Neutrophil (primary cell): Measurements from ENCODE around the gene PLEKHG3.

ENCODE experiments used
- H3K27ac ChIP-seq: fragments of 200-600 bp; sonication (generic); 2 replicates; pipeline ENCODE4 v1.5.1; 2016; ENCODE audit warnings: mild to moderate bottlenecking, moderate library complexity
- H3K27me3 ChIP-seq: fragments of 200-600 bp; sonication (generic); 2 replicates; pipeline ENCODE4 v1.6.0; 2016; ENCODE audit warnings: mild to moderate bottlenecking
- H3K36me3 ChIP-seq: fragments of 200-600 bp; sonication (generic); 2 replicates; pipeline ENCODE4 v1.5.1; 2017
- H3K4me1 ChIP-seq, 2 experiments: fragments of 200-600 bp in 1 of 2; sonication (generic) in 1 of 2; 1 replicate in 1 of 2; 2 replicates in 1 of 2; pipeline versions ENCODE4 v1.5.1 to v1.6.1; 2013 to 2016; ENCODE audit warnings: low read depth in 1 of 2, low read length in 1 of 2, mild to moderate bottlenecking in 1 of 2, moderate library complexity in 1 of 2; ENCODE audit not compliant: control insufficient read depth in 1 of 2, insufficient read depth in 1 of 2
- H3K4me3 ChIP-seq, 2 experiments: fragments of 200-600 bp in 1 of 2; sonication (generic) in 1 of 2; 1 replicate in 1 of 2; 2 replicates in 1 of 2; pipeline ENCODE4 v1.5.1; 2013 to 2016; ENCODE audit warnings: low read depth in 1 of 2, low read length in 1 of 2, mild to moderate bottlenecking in 1 of 2, moderate library complexity in 1 of 2
- H3K9me3 ChIP-seq: fragments of 200-600 bp; sonication (generic); 2 replicates; pipeline ENCODE4 v1.5.1; 2016
- TF ChIP-seq, protein P1 (sequence below): fragments of 200-600 bp; sonication (generic); IDR thresholded peaks from 2 replicates; pipeline ENCODE4 v1.5.1; 2016; ENCODE audit warnings: antibody characterized with exemption

Gene PLEKHG3

DNA sequence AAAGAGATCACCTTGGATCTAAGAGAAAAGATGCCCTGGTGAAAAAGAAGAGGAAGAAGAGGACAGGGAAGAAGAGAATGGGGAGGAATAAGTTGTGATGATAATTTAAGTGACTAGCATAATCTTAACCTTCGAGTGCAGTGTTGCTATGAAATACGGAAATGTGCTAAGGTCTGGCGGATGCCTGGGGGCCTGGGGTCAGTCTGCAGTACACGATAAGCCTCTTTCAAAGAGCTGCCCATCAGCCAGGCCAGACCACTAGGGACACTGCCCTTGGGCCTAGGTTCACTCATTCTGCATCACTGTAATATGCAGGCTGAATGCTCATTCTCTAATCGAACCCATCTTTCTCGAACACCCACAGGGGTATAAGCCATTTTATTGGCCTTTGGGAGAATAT is 83.4 kb downstream of the PLEKHG3 start:
- H3K4me3 ChIP-seq = no peak overlapping the region
- no peak overlapping the region for H3K27ac ChIP-seq
- TF ChIP-seq, protein P1, sequence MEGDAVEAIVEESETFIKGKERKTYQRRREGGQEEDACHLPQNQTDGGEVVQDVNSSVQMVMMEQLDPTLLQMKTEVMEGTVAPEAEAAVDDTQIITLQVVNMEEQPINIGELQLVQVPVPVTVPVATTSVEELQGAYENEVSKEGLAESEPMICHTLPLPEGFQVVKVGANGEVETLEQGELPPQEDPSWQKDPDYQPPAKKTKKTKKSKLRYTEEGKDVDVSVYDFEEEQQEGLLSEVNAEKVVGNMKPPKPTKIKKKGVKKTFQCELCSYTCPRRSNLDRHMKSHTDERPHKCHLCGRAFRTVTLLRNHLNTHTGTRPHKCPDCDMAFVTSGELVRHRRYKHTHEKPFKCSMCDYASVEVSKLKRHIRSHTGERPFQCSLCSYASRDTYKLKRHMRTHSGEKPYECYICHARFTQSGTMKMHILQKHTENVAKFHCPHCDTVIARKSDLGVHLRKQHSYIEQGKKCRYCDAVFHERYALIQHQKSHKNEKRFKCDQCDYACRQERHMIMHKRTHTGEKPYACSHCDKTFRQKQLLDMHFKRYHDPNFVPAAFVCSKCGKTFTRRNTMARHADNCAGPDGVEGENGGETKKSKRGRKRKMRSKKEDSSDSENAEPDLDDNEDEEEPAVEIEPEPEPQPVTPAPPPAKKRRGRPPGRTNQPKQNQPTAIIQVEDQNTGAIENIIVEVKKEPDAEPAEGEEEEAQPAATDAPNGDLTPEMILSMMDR = no peak
- H3K9me3 ChIP-seq = no peaks in the 10 kb centered on the region
- no peaks in the 10 kb centered on the region for H3K27me3 ChIP-seq
- H3K4me1 ChIP-seq = no peaks in the 10 kb centered on the region
- H3K36me3 ChIP-seq = no peaks in the 10 kb centered on the region

DNA sequence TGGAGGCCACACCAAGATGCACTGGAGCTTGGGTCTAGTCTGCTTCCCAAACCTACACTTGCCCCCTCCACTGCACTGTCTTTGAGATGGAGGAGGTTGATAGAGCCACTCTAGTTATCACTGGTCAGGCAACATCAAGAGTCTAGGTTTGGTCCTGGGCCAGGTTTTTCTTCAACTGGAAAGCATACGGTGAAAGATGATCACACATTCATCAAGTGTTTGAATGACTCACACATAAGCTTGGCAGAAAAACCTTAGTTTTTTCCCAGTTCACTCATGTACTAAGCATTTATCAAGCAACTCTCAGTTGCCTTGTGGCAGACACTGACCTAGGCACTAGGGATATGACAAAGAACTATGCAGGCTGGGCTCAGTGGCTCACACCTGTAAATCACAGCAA is 84.5 kb downstream of the PLEKHG3 start:
- Histone ChIP-seq H3K9me3 (no peaks in the 10 kb centered on the region), H3K4me3 (no peak overlapping the region), H3K4me1 (no peaks in the 10 kb centered on the region), H3K27ac (no peak overlapping the region), H3K36me3 (no peaks in the 10 kb centered on the region), H3K27me3 (no peaks in the 10 kb centered on the region)
- TF ChIP-seq, protein P1 = no peak

DNA sequence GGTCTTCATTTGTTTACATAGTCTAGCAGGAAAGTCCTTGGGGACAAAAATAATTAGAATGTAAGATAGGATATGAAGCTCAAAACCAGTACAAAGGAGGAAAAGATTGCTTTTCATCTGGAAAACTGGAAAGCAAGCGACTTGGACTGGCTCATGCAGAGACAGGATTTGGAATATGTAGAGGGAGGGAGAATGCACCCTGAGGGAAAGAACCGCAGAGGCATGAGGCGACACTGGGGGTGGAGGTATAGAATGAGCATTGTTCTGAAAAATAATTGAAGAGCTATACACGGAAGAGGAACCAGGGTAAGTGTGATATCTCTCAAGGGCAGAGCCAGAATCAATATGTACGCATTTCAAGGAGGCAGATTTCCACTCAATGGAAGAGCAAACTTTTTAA is 85.5 kb downstream of the PLEKHG3 start:
- Histone ChIP-seq H3K27ac (no peak overlapping the region), H3K4me1 (no peaks in the 10 kb centered on the region), H3K36me3 (no peaks in the 10 kb centered on the region), H3K4me3 (no peak overlapping the region), H3K27me3 (no peaks in the 10 kb centered on the region), H3K9me3 (no peaks in the 10 kb centered on the region)
- TF ChIP-seq, protein P1 = no peak

DNA sequence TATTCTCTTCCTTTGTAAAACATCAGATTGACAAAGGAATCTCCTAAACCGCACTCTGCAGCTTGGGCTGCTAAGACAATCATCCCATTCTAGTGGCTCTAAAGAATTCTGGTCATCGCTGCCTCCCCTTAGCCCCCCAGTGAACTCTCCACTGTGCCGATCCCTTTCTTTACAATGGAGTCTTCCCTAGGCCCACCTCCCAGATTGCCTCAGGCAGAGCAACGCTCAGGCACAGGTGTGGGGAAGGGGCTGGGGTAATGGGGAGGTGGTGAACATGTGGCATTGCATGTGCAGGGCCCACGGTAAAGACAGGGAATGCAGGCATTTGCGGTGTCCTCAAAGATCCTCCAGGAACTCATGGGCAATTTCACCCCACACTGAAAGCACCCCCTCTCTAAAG is 86.3 kb downstream of the PLEKHG3 start:
- H3K4me3 ChIP-seq = no peak overlapping the region
- H3K9me3 ChIP-seq = no peaks in the 10 kb centered on the region
- H3K4me1 ChIP-seq = no peaks in the 10 kb centered on the region
- TF ChIP-seq, protein P1 = no peak
- H3K36me3 ChIP-seq = no peaks in the 10 kb centered on the region
- H3K27ac ChIP-seq = no peak overlapping the region
- no peaks in the 10 kb centered on the region for H3K27me3 ChIP-seq

DNA sequence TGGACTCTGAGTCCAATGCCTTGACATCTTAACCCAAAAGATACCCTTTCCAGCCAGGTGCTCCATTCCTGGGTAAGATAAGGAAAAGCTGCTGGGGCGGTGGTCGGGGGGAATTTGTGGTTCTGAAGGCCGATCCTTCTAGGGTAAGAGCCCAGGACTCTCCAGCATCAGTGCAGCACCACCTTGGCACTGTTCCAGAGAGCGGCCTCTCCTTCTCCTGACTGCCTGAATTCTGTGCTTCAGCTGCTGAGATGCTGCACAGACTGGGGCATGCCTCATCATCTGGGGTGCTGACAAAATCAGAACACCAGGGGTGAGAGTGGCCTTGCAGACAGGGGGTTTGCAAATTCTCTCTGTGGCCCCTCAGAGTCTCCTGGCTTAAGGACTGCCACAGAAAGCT is 88.0 kb downstream of the PLEKHG3 start:
- Histone ChIP-seq H3K36me3 (no peaks in the 10 kb centered on the region), H3K9me3 (no peaks in the 10 kb centered on the region), H3K27me3 (no peaks in the 10 kb centered on the region), H3K27ac (no peak overlapping the region), H3K4me1 (no peaks in the 10 kb centered on the region), H3K4me3 (no peak overlapping the region)
- TF ChIP-seq, protein P1 = no peak

DNA sequence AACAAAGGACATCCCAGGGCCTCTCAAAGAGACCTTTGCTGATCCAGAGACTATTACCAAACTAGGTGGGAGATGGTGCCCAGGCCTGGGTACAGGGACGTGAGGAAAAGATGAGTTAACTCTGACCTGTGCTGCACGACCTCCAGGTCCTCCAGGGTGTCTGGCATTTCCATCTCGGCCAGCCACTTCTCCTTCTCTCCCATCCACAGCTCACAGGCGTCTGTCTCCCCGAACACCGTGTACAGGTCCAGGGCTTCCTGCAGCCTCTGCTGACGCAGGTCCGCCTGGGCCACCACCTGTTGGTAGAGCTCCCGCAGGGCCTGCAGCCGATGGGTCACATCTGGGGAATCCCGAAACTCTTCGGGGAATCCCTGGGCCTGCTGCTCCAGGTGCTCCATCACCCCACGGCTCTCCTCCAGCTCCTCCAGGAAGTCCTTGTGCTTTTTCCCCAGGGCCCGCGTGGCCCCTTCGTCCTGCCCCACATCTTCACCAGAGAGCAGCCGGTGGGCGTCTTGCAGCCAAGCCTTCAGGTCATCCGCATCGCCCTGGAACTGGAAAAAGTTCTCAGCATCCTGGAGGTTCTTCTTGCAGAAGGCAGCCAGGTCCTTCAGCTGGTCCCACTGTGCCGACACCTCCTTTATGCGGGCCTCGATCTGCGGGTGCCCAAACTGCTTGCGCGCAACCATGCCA is 88.8 kb downstream of the PLEKHG3 start:
- H3K36me3 ChIP-seq = no peaks in the 10 kb centered on the region
- no peaks in the 10 kb centered on the region for H3K4me1 ChIP-seq
- H3K27ac ChIP-seq = no peak overlapping the region
- TF ChIP-seq, protein P1 = no peak
- no peak overlapping the region for H3K4me3 ChIP-seq
- no peaks in the 10 kb centered on the region for H3K9me3 ChIP-seq
- H3K27me3 ChIP-seq = peaks cover 5% of the 10 kb centered on the region
